ENCODE data around the gene FKBP1A.

FKBP1A gene

GRCh38 chr20:1396264-1396663 is 3.4 kb upstream of the FKBP1A start:
- H3K4me1 ChIP-seq (ENCODE audit: control insufficient read depth, insufficient read depth, low read length, unreplicated experiment) = peaks cover 9% of the 10 kb centered on the region

GRCh38 chr20:1394686-1395085 is 1.8 kb upstream of the FKBP1A start:
- peaks cover 32% of the 10 kb centered on the region for H3K79me2 ChIP-seq (ENCODE audit: control insufficient read depth, insufficient read depth, low read length, unreplicated experiment)
- no peak overlapping the region for H3K27ac ChIP-seq (ENCODE audit: low read depth, low read length)
- no peaks in the 10 kb centered on the region for H3K36me3 ChIP-seq (ENCODE audit: insufficient read depth, low read length)
- no peak overlapping the region for H2AFZ ChIP-seq (ENCODE audit: low read length, unreplicated experiment)
- no peak overlapping the region for H3K4me3 ChIP-seq (ENCODE audit: low read depth, low read length)
- H3K4me1 ChIP-seq (ENCODE audit: control insufficient read depth, insufficient read depth, low read length, unreplicated experiment) = peaks cover 17% of the 10 kb centered on the region
- no peaks in the 10 kb centered on the region for H3K27me3 ChIP-seq (ENCODE audit: insufficient read depth, low read length)

More at GRCh38 chr20:1396264-1396663, 3.4 kb upstream of the FKBP1A start:
- Histone ChIP-seq H3K27ac (ENCODE audit: low read depth, low read length) (no peak overlapping the region), H3K4me3 (ENCODE audit: low read depth, low read length) (no peak overlapping the region), H3K79me2 (ENCODE audit: control insufficient read depth, insufficient read depth, low read length, unreplicated experiment) (peaks cover 16% of the 10 kb centered on the region), H3K36me3 (ENCODE audit: insufficient read depth, low read length) (no peaks in the 10 kb centered on the region), H3K27me3 (ENCODE audit: insufficient read depth, low read length) (no peaks in the 10 kb centered on the region), H2AFZ (ENCODE audit: low read length, unreplicated experiment) (peak overlapping the region; percentile 27)

- H3K27me3 ChIP-seq (ENCODE audit: insufficient read depth, low read length) = no peaks in the 10 kb centered on the region
- peak overlapping the region; percentile 91 for H3K4me3 ChIP-seq (ENCODE audit: low read depth, low read length)
- H3K79me2 ChIP-seq (ENCODE audit: control insufficient read depth, insufficient read depth, low read length, unreplicated experiment) = peaks cover 43% of the 10 kb centered on the region
- peak overlapping the region; percentile 89 for H2AFZ ChIP-seq (ENCODE audit: low read length, unreplicated experiment)
- no peaks in the 10 kb centered on the region for H3K36me3 ChIP-seq (ENCODE audit: insufficient read depth, low read length)
- H3K27ac ChIP-seq (ENCODE audit: low read depth, low read length) = peak overlapping the region; percentile 16; the same call in 1 of the 2 replicates
- H3K4me1 ChIP-seq (ENCODE audit: control insufficient read depth, insufficient read depth, low read length, unreplicated experiment) = peaks cover 28% of the 10 kb centered on the region
Measured at GRCh38 chr20:1393507-1393882, 641 bp upstream of the FKBP1A start.

- Histone ChIP-seq H3K79me2 (ENCODE audit: control insufficient read depth, insufficient read depth, low read length, unreplicated experiment) (peaks cover 55% of the 10 kb centered on the region), H3K27me3 (ENCODE audit: insufficient read depth, low read length) (no peaks in the 10 kb centered on the region), H3K36me3 (ENCODE audit: insufficient read depth, low read length) (no peaks in the 10 kb centered on the region), H2AFZ (ENCODE audit: low read length, unreplicated experiment) (no peak overlapping the region), H3K4me3 (ENCODE audit: low read depth, low read length) (peak overlapping the region; percentile 91), H3K4me1 (ENCODE audit: control insufficient read depth, insufficient read depth, low read length, unreplicated experiment) (peaks cover 35% of the 10 kb centered on the region), H3K27ac (ENCODE audit: low read depth, low read length) (peak overlapping the region; percentile 62)
Measured at GRCh38 chr20:1392443-1392692, 486 bp downstream of the FKBP1A start.

- Histone ChIP-seq H3K4me3 (ENCODE audit: low read depth, low read length) (peak overlapping the region; percentile 91), H3K27ac (ENCODE audit: low read depth, low read length) (peak overlapping the region; percentile 62), H3K4me1 (ENCODE audit: control insufficient read depth, insufficient read depth, low read length, unreplicated experiment) (peaks cover 35% of the 10 kb centered on the region), H2AFZ (ENCODE audit: low read length, unreplicated experiment) (no peak overlapping the region), H3K36me3 (ENCODE audit: insufficient read depth, low read length) (no peaks in the 10 kb centered on the region), H3K27me3 (ENCODE audit: insufficient read depth, low read length) (no peaks in the 10 kb centered on the region), H3K79me2 (ENCODE audit: control insufficient read depth, insufficient read depth, low read length, unreplicated experiment) (peaks cover 60% of the 10 kb centered on the region)
Measured at GRCh38 chr20:1391640-1392442, 1.0 kb downstream of the FKBP1A start.

- no peaks in the 10 kb centered on the region for H3K27me3 ChIP-seq (ENCODE audit: insufficient read depth, low read length)
- H3K4me1 ChIP-seq (ENCODE audit: control insufficient read depth, insufficient read depth, low read length, unreplicated experiment) = peaks cover 35% of the 10 kb centered on the region
- peak overlapping the region; percentile 62 for H3K27ac ChIP-seq (ENCODE audit: low read depth, low read length)
- peaks cover 71% of the 10 kb centered on the region for H3K79me2 ChIP-seq (ENCODE audit: control insufficient read depth, insufficient read depth, low read length, unreplicated experiment)
- no peaks in the 10 kb centered on the region for H3K36me3 ChIP-seq (ENCODE audit: insufficient read depth, low read length)
- peak overlapping the region; percentile 91 for H3K4me3 ChIP-seq (ENCODE audit: low read depth, low read length)
- H2AFZ ChIP-seq (ENCODE audit: low read length, unreplicated experiment) = no peak overlapping the region
Measured at GRCh38 chr20:1390581-1391403, 2.1 kb downstream of the FKBP1A start.

- Histone ChIP-seq H3K27ac (ENCODE audit: low read depth, low read length) (peak overlapping the region; percentile 62), H3K4me3 (ENCODE audit: low read depth, low read length) (peak overlapping the region; percentile 91), H2AFZ (ENCODE audit: low read length, unreplicated experiment) (no peak overlapping the region), H3K36me3 (ENCODE audit: insufficient read depth, low read length) (no peaks in the 10 kb centered on the region), H3K79me2 (ENCODE audit: control insufficient read depth, insufficient read depth, low read length, unreplicated experiment) (peaks cover 79% of the 10 kb centered on the region), H3K4me1 (ENCODE audit: control insufficient read depth, insufficient read depth, low read length, unreplicated experiment) (peaks cover 36% of the 10 kb centered on the region), H3K27me3 (ENCODE audit: insufficient read depth, low read length) (no peaks in the 10 kb centered on the region)
Measured at GRCh38 chr20:1389703-1390580, 2.9 kb downstream of the FKBP1A start.

- Histone ChIP-seq H3K4me1 (ENCODE audit: control insufficient read depth, insufficient read depth, low read length, unreplicated experiment) (peaks cover 40% of the 10 kb centered on the region), H3K36me3 (ENCODE audit: insufficient read depth, low read length) (no peaks in the 10 kb centered on the region), H3K27ac (ENCODE audit: low read depth, low read length) (peak overlapping the region; percentile 52), H2AFZ (ENCODE audit: low read length, unreplicated experiment) (no peak overlapping the region), H3K79me2 (ENCODE audit: control insufficient read depth, insufficient read depth, low read length, unreplicated experiment) (peaks cover 88% of the 10 kb centered on the region), H3K27me3 (ENCODE audit: insufficient read depth, low read length) (no peaks in the 10 kb centered on the region), H3K4me3 (ENCODE audit: low read depth, low read length) (peak overlapping the region; percentile 55)
Measured at GRCh38 chr20:1388741-1389483, 3.9 kb downstream of the FKBP1A start.

- Histone ChIP-seq H3K4me1 (ENCODE audit: control insufficient read depth, insufficient read depth, low read length, unreplicated experiment) (peaks cover 40% of the 10 kb centered on the region), H3K27ac (ENCODE audit: low read depth, low read length) (no peak overlapping the region)
Measured at GRCh38 chr20:1388253-1388652, 4.6 kb downstream of the FKBP1A start.

GRCh38 chr20:1386323-1386722 is 6.5 kb downstream of the FKBP1A start:
- H3K36me3 ChIP-seq (ENCODE audit: insufficient read depth, low read length) = no peaks in the 10 kb centered on the region
- peaks cover 52% of the 10 kb centered on the region for H3K4me1 ChIP-seq (ENCODE audit: control insufficient read depth, insufficient read depth, low read length, unreplicated experiment)

More at GRCh38 chr20:1388253-1388652, 4.6 kb downstream of the FKBP1A start:
- Histone ChIP-seq H3K36me3 (ENCODE audit: insufficient read depth, low read length) (no peaks in the 10 kb centered on the region), H2AFZ (ENCODE audit: low read length, unreplicated experiment) (no peak overlapping the region), H3K79me2 (ENCODE audit: control insufficient read depth, insufficient read depth, low read length, unreplicated experiment) (peaks cover 95% of the 10 kb centered on the region), H3K27me3 (ENCODE audit: insufficient read depth, low read length) (no peaks in the 10 kb centered on the region), H3K4me3 (ENCODE audit: low read depth, low read length) (no peak overlapping the region)

More at GRCh38 chr20:1386323-1386722, 6.5 kb downstream of the FKBP1A start:
- H2AFZ ChIP-seq (ENCODE audit: low read length, unreplicated experiment) = no peak overlapping the region
- peaks cover 99% of the 10 kb centered on the region for H3K79me2 ChIP-seq (ENCODE audit: control insufficient read depth, insufficient read depth, low read length, unreplicated experiment)
- no peak overlapping the region for H3K27ac ChIP-seq (ENCODE audit: low read depth, low read length)
- no peaks in the 10 kb centered on the region for H3K27me3 ChIP-seq (ENCODE audit: insufficient read depth, low read length)
- H3K4me3 ChIP-seq (ENCODE audit: low read depth, low read length) = no peak overlapping the region

All from ACC112 (cell line).